Activated naive CD4-positive, alpha-beta T cell treated with anti-CD3 and anti-CD28 coated beads, Interleukin-2, amount 50 U/mL, for 72 hours (primary cell): Measurements from ENCODE around the gene PCDH12. TPM values are rescaled to one million over a fixed set of nuclear protein-coding genes. Genes with fewer than 3 reads are reported as not detected.
"Not testable (repeated sequence)": the region's sequence is repeated elsewhere in the genome, so short reads cannot be mapped to it uniquely, and the experiment has no call there.

Experiments
- ATAC-seq, 2 donors: fragments of 150-1000 bp; cut with Tn5 transposase; 2 replicates each; pipeline ENCODE4 v1.10.0; 2021; ENCODE audit warnings: mild to moderate bottlenecking in 2 of 2, moderate library complexity in 2 of 2
- DNase-seq, 2 donors: peaks; one replicate each; pipeline ENCODE4 v3.0.0; 2021 to 2022; ENCODE audit warnings: low spot score in 2 of 2
- H3K27ac Mint-ChIP-seq, 2 donors: one replicate each; pipeline ENCODE4 v1.8.0; 2022; ENCODE audit warnings: mild to moderate bottlenecking in 2 of 2, mixed read lengths in 2 of 2
- H3K36me3 Mint-ChIP-seq, 2 donors: one replicate each; pipeline ENCODE4 v1.8.0; 2022; ENCODE audit warnings: mixed read lengths in 2 of 2
- H3K9me3 Mint-ChIP-seq, 2 donors: one replicate each; pipeline ENCODE4 v1.8.0; 2022; ENCODE audit warnings: mixed read lengths in 2 of 2
- total RNA-seq, 2 donors: library from RNA; stranded (reverse); gene quantifications; one replicate each; pipeline ENCODE4 v1.2.3, GENCODE V29; 2022

Gene PCDH12
- total RNA-seq, 2 donors from 2014 or later, result 0.60 to 0.73 TPM

DNA sequence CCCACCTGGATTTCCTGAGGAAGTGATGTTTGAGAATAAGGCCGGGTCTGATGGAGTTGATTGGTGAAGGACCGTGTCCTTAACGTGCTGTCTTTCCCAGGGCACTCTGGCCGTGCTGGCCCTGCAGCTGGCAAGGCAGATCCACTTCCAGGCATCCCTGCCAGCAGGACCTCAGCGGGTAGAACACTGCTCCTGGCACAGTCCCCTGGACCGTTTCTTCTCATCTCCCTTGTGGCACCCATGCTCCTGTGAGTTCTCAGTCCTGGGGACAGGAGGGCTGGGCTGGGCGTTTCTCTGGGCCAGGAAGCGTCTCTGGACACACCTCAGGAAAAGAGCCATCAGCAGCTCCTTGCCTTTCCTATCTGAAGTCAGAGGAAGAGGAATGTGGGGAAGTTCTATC is 30.0 kb downstream of the PCDH12 start:
- DNase-seq (no peak), ATAC-seq (no peak)
- H3K9me3 Mint-ChIP-seq, result no peaks in the 10 kb centered on the region
- H3K27ac Mint-ChIP-seq, result peak overlapping the region in 1 of 2 donors; percentile 63
- H3K36me3 Mint-ChIP-seq, result peaks cover 16 to 18% of the 10 kb centered on the region in 2 donors

DNA sequence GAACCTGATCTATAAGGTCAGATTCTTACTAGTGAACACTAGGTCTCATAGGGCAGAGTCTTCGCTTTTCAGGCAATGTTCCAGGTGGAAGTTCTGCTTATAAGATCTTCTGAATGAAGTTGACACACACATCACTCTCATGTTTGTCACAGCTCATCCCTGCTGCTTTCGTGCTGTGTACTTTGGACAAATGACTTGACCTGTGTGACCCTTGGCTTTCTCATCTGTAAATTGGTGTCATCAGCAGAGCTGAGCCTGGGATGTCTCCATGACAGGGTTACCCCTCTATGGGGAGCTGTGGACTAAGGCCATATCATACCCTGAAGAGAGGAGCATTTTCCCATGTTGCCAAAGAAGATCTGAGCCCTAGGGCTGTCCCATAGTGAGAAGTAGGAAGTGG is 31.6 kb downstream of the PCDH12 start:
- no peak for DNase-seq
- no peak for ATAC-seq
- H3K36me3 Mint-ChIP-seq, result peaks cover 16 to 18% of the 10 kb centered on the region in 2 donors

DNA sequence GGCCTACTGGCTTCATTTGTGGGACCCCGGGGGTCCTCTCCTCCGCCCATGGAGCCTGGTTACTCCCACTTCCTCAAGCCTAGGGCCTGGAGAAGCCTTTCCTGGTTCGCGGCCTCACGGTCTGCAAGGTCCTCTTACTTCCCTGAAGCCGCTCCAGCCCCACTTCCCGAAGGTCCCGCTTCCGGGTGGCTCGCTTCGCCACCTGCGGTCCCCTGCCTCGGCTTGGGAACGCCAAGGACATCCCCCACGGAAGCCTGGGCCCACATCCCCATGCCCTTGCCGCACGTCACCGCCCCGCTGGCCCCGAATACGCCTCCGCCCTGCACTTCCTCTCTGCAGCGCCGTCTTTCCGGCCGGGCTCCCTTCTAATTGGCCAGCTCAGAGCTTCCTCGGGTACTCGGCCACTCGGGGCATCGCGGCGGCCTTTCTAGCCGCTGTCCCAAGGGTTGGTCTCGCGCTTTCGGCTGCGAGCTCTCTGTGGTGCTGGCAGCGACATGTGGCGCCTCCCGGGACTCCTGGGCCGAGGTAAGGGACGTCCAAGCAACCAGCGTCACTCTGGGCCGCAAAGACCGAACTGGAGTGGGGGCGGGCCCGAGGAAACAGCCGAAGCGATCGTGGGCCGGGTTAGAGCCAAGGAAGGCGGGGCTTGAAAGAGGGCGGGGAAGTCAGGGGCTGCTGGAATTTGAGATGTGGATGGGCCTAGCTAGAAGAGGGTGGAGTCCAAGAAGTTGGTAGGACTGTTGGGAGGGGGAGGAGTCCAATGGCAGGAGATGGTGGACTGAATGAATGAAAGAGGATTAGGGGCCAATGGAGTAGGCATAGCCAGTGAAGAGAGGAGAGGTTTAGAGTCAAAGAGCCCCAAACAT is 34.3 kb downstream of the PCDH12 start, which contains the start of gene DELE1:
Gene DELE1 (plus strand): TSS at position 424 of the 866 bp plus-strand sequence. CDS start 71 bp downstream, at position 495.
- Mint-ChIP-seq H3K36me3 (peaks cover 16 to 18% of the 10 kb centered on the region in 2 donors), H3K9me3 (no peaks in the 10 kb centered on the region), H3K27ac (peak within 1 kb of the TSS; percentile 85 to 95)
- ATAC-seq (peak; percentile 96), DNase-seq (peak; percentile 90 to 93)

More for the DNA sequence above, 31.6 kb downstream of the PCDH12 start:
- no peak overlapping the region for H3K27ac Mint-ChIP-seq
- H3K9me3 Mint-ChIP-seq, result no peaks in the 10 kb centered on the region

DNA sequence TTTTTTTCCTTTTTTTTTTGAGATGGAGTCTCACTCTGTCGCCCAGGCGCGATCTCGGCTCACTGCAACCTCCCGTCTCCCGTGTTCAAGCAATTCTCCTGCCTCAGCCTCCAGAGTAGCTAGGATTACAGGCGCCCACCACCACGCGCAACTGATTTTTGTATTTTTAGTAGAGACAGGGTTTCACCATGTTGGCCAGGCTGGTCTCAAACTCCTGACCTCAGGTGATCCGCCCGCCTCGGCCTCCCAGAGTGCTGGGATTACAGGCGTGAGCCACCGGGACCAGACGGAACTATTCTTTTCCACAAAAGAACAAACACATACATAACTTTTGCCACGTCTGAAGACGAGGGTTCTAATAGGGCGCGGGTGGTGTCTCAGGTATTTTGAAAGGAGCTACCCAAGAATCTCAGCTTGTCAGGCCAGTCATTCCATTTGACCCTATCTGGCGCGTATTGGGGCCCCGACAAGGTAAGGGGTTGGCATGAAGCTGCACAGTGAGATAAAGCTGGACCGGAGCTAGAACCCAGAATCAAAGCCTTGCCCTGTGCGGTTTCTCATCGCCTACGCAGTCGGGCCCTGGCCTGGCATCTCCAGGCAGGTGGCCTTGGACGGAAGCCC is 35.1 kb downstream of the PCDH12 start:
- H3K27ac Mint-ChIP-seq, result peak overlapping the region; percentile 85 to 95
- H3K9me3 Mint-ChIP-seq, DNase-seq: not testable (repeated sequence)
- H3K36me3 Mint-ChIP-seq, result peaks cover 12 to 18% of the 10 kb centered on the region in 2 donors
- peak in 1 of 2 donors; percentile 6 for ATAC-seq

DNA sequence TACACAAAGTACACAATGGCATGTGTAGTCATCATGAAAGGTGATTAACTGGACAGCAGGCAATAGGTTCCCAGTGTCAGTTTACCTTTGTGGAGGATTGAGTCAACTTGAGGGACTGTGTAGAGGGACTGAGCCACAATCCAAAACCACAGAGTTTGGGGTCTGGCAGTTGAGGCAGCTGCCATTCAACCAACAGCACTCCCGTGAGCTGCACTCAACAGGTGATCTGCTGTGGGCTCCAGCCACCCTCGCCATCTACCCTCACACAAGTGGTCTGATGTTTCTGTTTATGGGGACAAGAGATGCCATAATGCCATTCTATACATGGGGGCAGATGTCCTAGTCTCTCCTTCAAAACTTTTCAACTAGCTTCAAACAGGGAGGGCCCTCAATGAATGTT is 37.2 kb downstream of the PCDH12 start:
- Mint-ChIP-seq H3K9me3 (no peaks in the 10 kb centered on the region), H3K27ac (peak overlapping the region in 1 of 2 donors; percentile 22), H3K36me3 (peaks cover 6 to 13% of the 10 kb centered on the region in 2 donors)
- ATAC-seq, result no peak
- no peak for DNase-seq

DNA sequence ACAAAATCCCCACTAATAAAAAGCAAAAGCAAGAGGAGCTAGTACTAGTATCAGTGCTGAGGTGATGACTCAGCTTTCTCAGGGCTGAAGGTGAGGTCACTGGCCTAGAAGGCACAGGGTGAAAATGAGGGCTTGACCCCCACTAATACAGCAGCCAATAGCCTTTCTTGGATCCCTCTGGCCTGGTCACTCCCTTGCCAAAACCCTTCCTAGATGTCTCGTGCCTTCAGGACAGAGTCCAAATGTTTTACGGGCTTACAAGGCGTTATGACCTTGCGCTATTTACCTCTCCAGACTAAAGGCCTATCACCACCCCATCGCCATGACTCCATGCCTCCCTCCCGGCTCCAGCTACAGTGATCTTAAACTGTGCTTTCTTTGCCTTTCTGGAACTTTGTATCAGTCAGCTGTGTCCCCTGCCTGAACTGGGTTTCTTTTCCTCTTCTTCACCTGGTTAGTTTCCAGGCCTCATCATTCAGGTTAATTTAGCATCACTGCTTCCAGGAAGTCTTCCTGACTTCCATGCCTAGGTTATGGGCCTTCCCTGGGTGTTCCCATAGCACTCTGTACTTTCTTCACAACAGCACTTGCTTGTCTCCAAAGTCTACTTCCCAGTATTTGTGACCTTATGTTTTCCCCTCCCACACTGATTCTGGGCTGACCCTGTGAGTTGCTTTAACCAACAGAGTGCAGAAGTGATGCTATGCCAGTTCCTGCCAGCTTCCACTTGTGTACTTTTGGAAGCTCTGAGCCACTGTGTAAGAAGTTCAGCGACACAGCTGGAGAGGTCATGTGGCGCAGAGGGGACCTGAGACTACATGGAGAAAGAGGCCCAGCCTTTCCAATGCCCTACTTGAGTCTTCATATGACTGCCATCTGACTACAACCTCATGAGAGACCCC is 38.5 kb downstream of the PCDH12 start:
- DNase-seq (no peak), ATAC-seq (no peak)
- Mint-ChIP-seq H3K9me3 (no peaks in the 10 kb centered on the region), H3K27ac (peak overlapping the region in 1 of 2 donors; percentile 12), H3K36me3 (peaks cover 0 to 8% of the 10 kb centered on the region in 2 donors)

DNA sequence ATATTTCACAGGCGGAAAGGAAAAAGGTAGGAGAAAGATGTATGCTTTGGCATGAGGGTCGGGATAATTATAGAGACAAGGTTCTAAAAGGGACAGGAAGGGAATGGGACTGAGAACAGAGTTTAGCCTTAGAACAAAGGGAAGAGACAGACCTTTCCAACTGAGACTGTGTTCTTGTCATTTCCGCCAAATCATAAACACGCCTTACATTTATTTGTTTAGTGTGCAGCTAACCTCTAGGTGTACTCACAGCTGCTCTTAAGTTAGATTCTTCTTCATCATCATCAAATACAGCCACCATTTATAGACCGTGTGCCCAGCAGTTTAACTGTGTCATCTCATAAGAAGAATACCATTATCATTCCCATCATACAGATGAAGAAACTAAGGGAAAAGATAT is 40.2 kb downstream of the PCDH12 start:
- Mint-ChIP-seq H3K9me3 (no peaks in the 10 kb centered on the region), H3K36me3 (peaks cover 0 to 4% of the 10 kb centered on the region in 2 donors), H3K27ac (no peak overlapping the region)
- ATAC-seq (no peak), DNase-seq (no peak)

DNA sequence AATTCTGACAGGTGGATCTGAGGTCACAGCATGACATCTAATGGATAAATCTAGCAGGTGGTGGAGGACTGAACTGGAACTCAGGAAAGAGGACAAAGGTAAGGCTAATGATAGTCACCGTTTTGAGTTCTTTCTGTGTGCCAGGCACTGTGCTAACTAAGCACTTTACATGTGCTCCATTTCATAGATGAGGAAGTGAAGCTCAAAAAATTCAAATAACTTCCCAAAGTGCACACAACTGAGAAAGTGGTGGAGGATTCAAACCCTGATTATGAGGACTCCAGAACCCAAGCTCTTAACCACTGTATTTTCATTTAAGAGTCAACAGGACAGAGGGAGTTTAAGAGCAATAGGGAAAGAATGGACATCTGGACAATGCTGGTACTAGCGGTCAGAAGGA is 41.5 kb downstream of the PCDH12 start:
- peaks cover 0 to 4% of the 10 kb centered on the region in 2 donors for H3K36me3 Mint-ChIP-seq
- H3K9me3 Mint-ChIP-seq, result no peaks in the 10 kb centered on the region
- no peak overlapping the region for H3K27ac Mint-ChIP-seq
- ATAC-seq (no peak), DNase-seq (no peak)

DNA sequence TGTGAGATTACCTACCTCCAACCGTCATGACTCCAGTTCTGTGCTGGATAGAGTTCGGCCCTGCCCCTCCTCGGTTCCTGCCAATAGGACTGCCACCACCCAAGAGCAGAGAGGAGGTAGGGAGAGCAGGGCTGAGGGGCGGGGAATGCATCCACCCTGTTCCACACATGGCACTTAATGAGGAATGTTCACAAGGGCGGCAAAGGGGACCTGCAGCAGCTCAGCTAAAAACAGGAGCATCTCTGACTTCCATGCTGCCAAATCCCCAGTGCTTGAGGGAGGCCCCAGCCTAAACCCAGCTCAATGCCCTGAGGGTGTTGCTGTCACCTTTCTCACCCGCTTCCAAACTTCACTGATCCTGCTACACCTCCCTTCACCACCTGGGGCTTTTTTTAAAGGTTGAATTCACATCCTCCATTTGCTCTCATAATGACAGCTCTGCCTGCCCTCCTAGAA is 42.1 kb downstream of the PCDH12 start:
- ATAC-seq (no peak), DNase-seq (no peak)
- H3K36me3 Mint-ChIP-seq, result peaks cover 0 to 4% of the 10 kb centered on the region in 2 donors
- H3K9me3 Mint-ChIP-seq, result no peaks in the 10 kb centered on the region
- H3K27ac Mint-ChIP-seq, result no peak overlapping the region

DNA sequence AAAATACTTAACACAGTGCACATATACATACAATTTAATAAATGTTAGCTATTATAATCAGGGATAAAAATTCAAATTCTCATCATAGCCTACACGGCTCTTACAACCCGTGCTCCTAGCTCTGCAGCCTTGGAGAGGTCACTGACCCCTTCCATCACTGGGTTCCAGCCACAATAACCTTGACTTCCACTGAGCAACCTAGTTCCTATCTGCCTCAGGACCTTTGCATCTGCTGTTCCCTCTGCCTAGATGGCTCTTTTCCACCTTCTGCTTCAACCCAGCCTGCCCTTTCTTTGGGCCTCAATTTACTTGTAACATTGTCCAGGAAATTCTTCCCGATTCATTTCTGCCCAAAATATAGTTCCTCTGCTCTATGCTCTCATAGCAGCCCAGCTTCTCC is 43.2 kb downstream of the PCDH12 start:
- peaks cover 0 to 4% of the 10 kb centered on the region in 2 donors for H3K36me3 Mint-ChIP-seq
- H3K9me3 Mint-ChIP-seq, result no peaks in the 10 kb centered on the region
- DNase-seq (no peak), ATAC-seq (no peak)
- peak overlapping the region in 1 of 2 donors; percentile 4 for H3K27ac Mint-ChIP-seq

DNA sequence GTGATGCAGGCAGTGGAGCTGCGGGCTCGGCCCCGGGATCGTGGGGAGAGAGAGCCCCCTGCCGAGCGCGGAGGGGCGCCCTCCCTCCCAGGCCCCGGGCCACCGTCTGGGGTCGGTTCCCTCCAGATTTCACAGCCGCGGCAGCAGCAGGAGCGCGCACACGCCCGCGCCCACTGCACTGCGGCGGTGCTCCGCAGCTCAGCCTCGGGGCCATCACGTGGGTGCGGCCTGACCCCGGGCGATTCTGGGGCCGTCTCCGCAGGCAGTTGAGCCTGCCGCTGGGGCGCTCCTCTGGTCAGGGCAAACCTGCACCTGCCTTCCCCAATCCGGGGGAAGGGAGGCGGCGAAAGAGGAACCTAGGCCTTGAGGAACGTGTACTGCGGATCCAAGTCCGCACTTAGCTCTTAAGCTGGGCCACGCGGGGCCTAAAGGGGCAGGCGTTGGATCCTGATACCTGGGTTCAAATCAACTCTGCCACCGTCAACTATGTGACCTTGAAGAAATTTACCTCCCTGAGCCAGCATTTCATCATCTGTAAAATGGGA is 43.7 kb downstream of the PCDH12 start:
- peak in 1 of 2 donors; percentile 26 for DNase-seq
- peak; percentile 71 to 76 for ATAC-seq
- Mint-ChIP-seq H3K9me3 (no peaks in the 10 kb centered on the region), H3K36me3 (peaks cover 0 to 4% of the 10 kb centered on the region in 2 donors), H3K27ac (no peak overlapping the region)

DNA sequence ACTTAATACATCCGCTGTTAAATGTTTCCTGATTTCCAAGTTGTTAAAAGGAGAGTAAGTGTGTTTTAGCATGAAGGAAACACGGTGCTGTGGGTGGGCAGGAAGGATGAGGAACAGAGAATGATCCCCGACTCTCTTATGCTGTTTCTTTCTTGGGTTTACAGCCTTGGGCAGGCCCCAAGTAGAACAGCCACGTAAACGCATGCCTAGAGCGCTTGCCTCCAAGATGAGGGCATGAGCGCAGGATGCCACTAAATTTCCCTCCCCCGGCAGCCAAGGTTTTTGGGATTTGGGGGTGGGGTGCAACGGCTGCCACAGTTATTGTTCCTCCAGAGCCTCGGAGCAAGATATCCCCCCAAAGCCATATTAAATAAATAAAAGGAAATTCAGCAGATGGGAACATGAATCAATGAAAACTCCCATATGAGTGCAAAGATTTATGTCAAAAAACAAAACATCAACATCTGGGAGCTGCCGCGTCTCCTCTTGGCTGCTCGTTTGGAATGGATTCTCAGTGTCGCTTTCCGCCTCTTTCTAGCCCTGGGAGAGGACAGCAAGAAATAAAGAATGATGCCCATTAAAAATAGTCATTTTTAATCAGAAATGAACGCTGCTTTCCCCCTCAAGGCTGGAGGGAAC is 44.3 kb downstream of the PCDH12 start:
- ATAC-seq (no peak), DNase-seq (no peak)
- Mint-ChIP-seq H3K27ac (peak overlapping the region in 1 of 2 donors; percentile 18), H3K9me3 (no peaks in the 10 kb centered on the region), H3K36me3 (peaks cover 0 to 4% of the 10 kb centered on the region in 2 donors)

DNA sequence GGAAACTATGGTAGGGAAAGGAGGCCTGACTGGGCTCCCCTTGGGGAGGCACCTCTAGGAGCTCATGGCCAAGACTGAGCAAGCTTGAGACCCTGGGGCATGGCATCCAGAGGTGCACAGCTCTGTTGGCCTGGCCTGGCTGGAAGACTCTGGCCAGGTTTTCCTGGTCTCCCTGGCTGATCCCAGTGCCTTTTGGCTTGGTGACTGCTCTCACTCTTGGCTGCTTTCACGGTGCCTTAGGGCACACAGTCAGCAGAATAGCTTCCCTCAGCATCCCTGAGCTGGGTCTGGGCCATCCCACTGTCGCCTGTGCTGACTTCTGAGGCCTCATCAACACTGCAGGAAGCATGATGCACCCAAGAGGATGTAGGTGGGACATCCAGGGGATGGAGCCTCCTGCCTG is 47.7 kb downstream of the PCDH12 start:
- Mint-ChIP-seq H3K36me3 (peaks cover 0 to 4% of the 10 kb centered on the region in 2 donors), H3K9me3 (no peaks in the 10 kb centered on the region), H3K27ac (no peak overlapping the region)
- DNase-seq (no peak), ATAC-seq (no peak)

DNA sequence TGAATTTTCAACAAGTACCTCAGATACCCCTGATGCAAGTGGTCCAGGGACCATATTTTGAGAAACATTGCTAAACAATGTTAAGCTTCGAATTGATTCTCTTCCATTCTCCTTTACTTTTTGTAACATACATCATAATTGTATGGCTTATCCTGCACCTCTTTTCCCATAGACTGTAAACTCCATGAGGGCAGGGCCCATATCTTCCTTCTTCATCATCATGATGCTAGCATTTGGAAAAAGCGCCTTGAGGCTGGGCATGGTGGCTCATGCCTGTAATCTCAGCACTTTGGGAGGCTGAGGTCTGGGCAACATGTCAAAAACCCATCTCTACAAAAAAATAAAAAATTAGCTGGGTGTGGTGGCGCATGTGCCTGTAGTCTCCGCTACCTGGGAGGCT is 48.8 kb downstream of the PCDH12 start:
- ATAC-seq, result no peak
- Mint-ChIP-seq H3K9me3 (no peaks in the 10 kb centered on the region), H3K36me3 (peaks cover 0 to 4% of the 10 kb centered on the region in 2 donors), H3K27ac (no peak overlapping the region)
- no peak for DNase-seq

DNA sequence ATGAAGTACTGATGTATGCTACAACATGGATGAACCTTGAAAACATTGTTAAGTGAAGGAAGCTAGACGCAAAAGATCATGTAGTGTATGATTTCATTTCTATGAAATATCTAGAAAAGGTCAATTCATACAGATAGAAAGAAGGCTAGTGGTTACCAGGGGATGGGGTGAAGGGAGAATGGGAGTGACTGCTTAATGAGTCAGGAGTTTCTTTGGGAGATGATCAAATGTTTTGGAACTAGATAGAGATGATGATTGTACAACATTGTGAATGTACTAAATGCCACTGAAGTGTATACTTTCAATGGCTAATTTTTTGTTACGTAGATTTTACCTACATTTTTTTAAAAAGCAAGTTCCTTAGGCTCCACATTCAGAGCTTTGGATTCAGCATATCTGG is 49.2 kb downstream of the PCDH12 start:
- DNase-seq (no peak), ATAC-seq (peak; percentile 50 to 95)
- H3K9me3 Mint-ChIP-seq, result no peaks in the 10 kb centered on the region
- peaks cover 0 to 4% of the 10 kb centered on the region in 2 donors for H3K36me3 Mint-ChIP-seq
- no peak overlapping the region for H3K27ac Mint-ChIP-seq

DNA sequence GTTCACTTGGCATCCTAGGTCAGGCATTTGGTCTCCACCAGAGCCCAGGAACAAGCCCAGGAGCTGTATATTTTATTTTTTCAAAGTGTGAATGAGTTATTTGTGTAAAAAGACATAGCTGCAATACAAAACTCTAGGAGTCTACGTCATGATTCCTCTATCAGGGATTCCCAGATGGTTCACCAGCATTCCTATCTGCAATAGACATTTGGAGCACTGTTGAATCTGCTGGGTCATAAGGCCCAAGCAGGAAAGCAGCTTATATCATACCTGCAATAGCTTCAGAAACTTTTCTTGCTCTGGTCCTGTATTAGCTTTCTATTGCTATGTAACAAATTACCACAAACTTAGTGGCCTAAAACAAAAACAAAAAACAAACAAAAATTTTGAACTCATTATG is 51.0 kb downstream of the PCDH12 start:
- no peaks in the 10 kb centered on the region for H3K36me3 Mint-ChIP-seq
- no peaks in the 10 kb centered on the region for H3K9me3 Mint-ChIP-seq
- ATAC-seq (no peak), DNase-seq (no peak)
- H3K27ac Mint-ChIP-seq, result no peak overlapping the region
